Measurements from ENCODE around the gene DNM1. TPM values are rescaled to one million over a fixed set of nuclear protein-coding genes. Genes with fewer than 3 reads are reported as not detected.

Gene DNM1
- polyA plus RNA-seq, 4 donors: 58.1 to 246 (median 139) TPM

DNA sequence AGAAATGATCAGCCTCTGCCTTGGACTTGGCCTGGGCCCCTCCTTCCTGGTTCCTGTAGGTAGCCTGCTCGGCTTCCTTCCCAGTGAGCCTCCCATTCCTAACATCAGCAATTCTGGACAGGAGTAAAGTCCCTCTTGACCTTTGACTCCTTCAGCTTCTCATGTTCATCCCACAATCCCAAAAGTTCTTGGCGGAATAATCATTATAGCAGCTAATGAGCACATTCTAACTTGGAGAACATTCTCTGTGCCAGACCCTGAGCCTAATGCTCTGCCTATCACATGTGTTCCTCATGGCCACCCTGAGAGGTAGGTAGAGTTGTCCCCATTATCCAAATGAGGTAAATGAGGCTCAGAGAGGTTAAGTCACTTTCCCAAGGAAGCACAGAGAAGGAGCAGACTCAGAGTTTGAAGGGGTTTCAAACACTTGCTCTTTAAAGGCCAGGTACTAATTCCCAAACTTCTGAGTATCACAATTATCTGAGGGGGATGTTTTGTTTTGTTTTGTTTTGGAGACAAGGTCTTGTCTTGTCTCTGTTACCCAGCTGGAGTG lies 94.1 kb downstream of the DNM1 start:
- DNase-seq (ENCODE audit: low read depth in 4 of 4, low spot score in 2 of 4): no peak

- DNase-seq (ENCODE audit: low read depth in 4 of 4, low spot score in 2 of 4): no peak
Observed at GRCh38 chr9:128298535-128299482, 95.6 kb downstream of the DNM1 start.

GRCh38 chr9:128304136-128304970 lies 101.2 kb downstream of the DNM1 start:
- no peak for DNase-seq (ENCODE audit: low read depth in 4 of 4, low spot score in 2 of 4)

Other genes starting within 250 kb of the DNM1 start
- 10 to 100 TPM; 34.0 to 46.4 (median 38.3) TPM for gene EEIG1, start 222.4 kb upstream of the DNM1 start, polyA plus RNA-seq (ENCODE audit: insufficient read length in 4 of 4)
- gene NAIF1, start 136.1 kb upstream of the DNM1 start, polyA plus RNA-seq (ENCODE audit: insufficient read length in 4 of 4): 10 to 100 TPM in 3 of 4 donors, 1 to 10 TPM in 1; 9.5 to 12.0 (median 10.6) TPM
- gene SLC25A25, start 135.1 kb upstream of the DNM1 start, polyA plus RNA-seq (ENCODE audit: insufficient read length in 4 of 4): 10 to 100 TPM; 12.7 to 15.8 (median 13.9) TPM
- gene PTGES2, start 75.7 kb upstream of the DNM1 start, polyA plus RNA-seq (ENCODE audit: insufficient read length in 4 of 4): 10 to 100 TPM; 36.7 to 71.6 (median 58.3) TPM
- gene LCN2, start 53.9 kb upstream of the DNM1 start, polyA plus RNA-seq (ENCODE audit: insufficient read length in 4 of 4): 1 to 10 TPM in 3 of 4 donors, under 1 TPM in 1; 0.29 to 1.8 (median 1.1) TPM
- 10 to 100 TPM; 35.1 to 69.6 (median 56.1) TPM for gene BBLN, start 43.1 kb upstream of the DNM1 start, polyA plus RNA-seq (ENCODE audit: insufficient read length in 4 of 4)
- 100 to 1,000 TPM; 101 to 163 (median 131) TPM for gene CIZ1, start 11.8 kb upstream of the DNM1 start, polyA plus RNA-seq (ENCODE audit: insufficient read length in 4 of 4)
- 100 to 1,000 TPM in 2 of 4 donors, 10 to 100 TPM in 2; 69.1 to 113 (median 87.1) TPM for gene GOLGA2, start 72.6 kb downstream of the DNM1 start, polyA plus RNA-seq (ENCODE audit: insufficient read length in 4 of 4)
- 10 to 100 TPM; 29.2 to 37.0 (median 33.2) TPM for gene SWI5, start 72.9 kb downstream of the DNM1 start, polyA plus RNA-seq (ENCODE audit: insufficient read length in 4 of 4)
- gene TRUB2, start 119.1 kb downstream of the DNM1 start, polyA plus RNA-seq (ENCODE audit: insufficient read length in 4 of 4): 10 to 100 TPM; 38.3 to 41.3 (median 39.9) TPM
- 10 to 100 TPM; 52.6 to 95.2 (median 79.7) TPM for gene COQ4, start 119.5 kb downstream of the DNM1 start, polyA plus RNA-seq (ENCODE audit: insufficient read length in 4 of 4)
- 10 to 100 TPM; 15.9 to 24.9 (median 21.9) TPM for gene SLC27A4, start 137.1 kb downstream of the DNM1 start, polyA plus RNA-seq (ENCODE audit: insufficient read length in 4 of 4)
- gene URM1, start 168.0 kb downstream of the DNM1 start, polyA plus RNA-seq (ENCODE audit: insufficient read length in 4 of 4): 10 to 100 TPM; 52.6 to 71.2 (median 57.7) TPM
- 10 to 100 TPM; 35.4 to 55.8 (median 47.5) TPM for gene CERCAM, start 217.5 kb downstream of the DNM1 start, polyA plus RNA-seq (ENCODE audit: insufficient read length in 4 of 4)